GM23248 (cell line): ENCODE results near the gene ABI1. TPM values are rescaled to one million over a fixed set of nuclear protein-coding genes. Genes with fewer than 3 reads are reported as not detected.

ENCODE experiments used
- DNase-seq: peaks from one replicate; pipeline ENCODE4 v3.0.0-alpha.2; 2015
- H2AFZ ChIP-seq: fragments of 200-600 bp; sonication (generic); 2 replicates; pipeline ENCODE4 v1.6.1; 2016; ENCODE audit warnings: antibody characterized with exemption
- H3F3A ChIP-seq: fragments of 200-600 bp; sonication (generic); 2 replicates; pipeline ENCODE4 v1.6.1; 2016; ENCODE audit warnings: mild to moderate bottlenecking, antibody characterized with exemption, mixed run types; ENCODE audit not compliant: insufficient read depth
- H3K27ac ChIP-seq: fragments of 200-600 bp; sonication (generic); 2 replicates; pipeline ENCODE4 v1.5.1; 2016; ENCODE audit warnings: mild to moderate bottlenecking
- H3K27me3 ChIP-seq: fragments of 200-600 bp; sonication (generic); replicated peaks from 2 replicates; pipeline ENCODE4 v1.6.1; 2016; ENCODE audit warnings: mild to moderate bottlenecking; ENCODE audit not compliant: insufficient read depth
- H3K36me3 ChIP-seq: fragments of 200-600 bp; sonication (generic); 2 replicates; pipeline ENCODE4 v1.6.1; 2016; ENCODE audit warnings: low read depth, mild to moderate bottlenecking
- H3K4me1 ChIP-seq: fragments of 200-600 bp; sonication (generic); 2 replicates; pipeline ENCODE4 v1.6.1; 2016; ENCODE audit warnings: mild to moderate bottlenecking; ENCODE audit not compliant: insufficient read depth
- H3K4me2 ChIP-seq: fragments of 200-600 bp; sonication (generic); one replicate; pipeline ENCODE4 v1.6.1; 2016; ENCODE audit warnings: mild to moderate bottlenecking; ENCODE audit not compliant: unreplicated experiment
- H3K4me3 ChIP-seq: fragments of 200-600 bp; sonication (generic); 2 replicates; pipeline ENCODE4 v1.5.1; 2016; ENCODE audit warnings: mild to moderate bottlenecking
- H3K79me2 ChIP-seq: fragments of 200-600 bp; sonication (generic); 2 replicates; pipeline ENCODE4 v1.6.1; 2016; ENCODE audit warnings: mild to moderate bottlenecking; ENCODE audit not compliant: insufficient read depth
- H3K9ac ChIP-seq: fragments of 200-600 bp; sonication (generic); 2 replicates; pipeline ENCODE4 v1.6.1; 2016; ENCODE audit warnings: mild to moderate bottlenecking
- H3K9me2 ChIP-seq: fragments of 200-600 bp; sonication (generic); 2 replicates; pipeline ENCODE4 v1.6.1; 2016; ENCODE audit warnings: mixed run types, mild to moderate bottlenecking, moderate library complexity; ENCODE audit not compliant: insufficient read depth
- H3K9me3 ChIP-seq: fragments of 200-600 bp; sonication (generic); one replicate; pipeline ENCODE4 v1.6.1; 2017; ENCODE audit warnings: low read depth
- H4K20me1 ChIP-seq: fragments of 200-600 bp; sonication (generic); 2 replicates; pipeline ENCODE4 v1.6.0; 2016; ENCODE audit not compliant: insufficient read depth
- EZH2 ChIP-seq: fragments of 200-600 bp; sonication (generic); IDR thresholded peaks from 2 replicates; pipeline ENCODE4 v1.6.1; 2018; ENCODE audit warnings: antibody characterized with exemption, mild to moderate bottlenecking; ENCODE audit not compliant: insufficient read depth, poor library complexity, severe bottlenecking
- EZH2phosphoT487 ChIP-seq: fragments of 200-600 bp; sonication (generic); IDR thresholded peaks from 2 replicates; pipeline ENCODE4 v1.6.1; 2018; ENCODE audit warnings: antibody characterized with exemption, moderate library complexity, mild to moderate bottlenecking, low read depth; ENCODE audit not compliant: insufficient read depth
- WGBS, 2 experiments: methylation state at CpG; one replicate each; pipeline ENCODE4 v1.1.6; 2015 to 2017; ENCODE audit warnings: low lambda C conversion rate in 2 of 2, low coverage in 1 of 2; ENCODE audit errors: missing lambda C conversion rate in 2 of 2; 5-methylcytosine and 5-hydroxymethylcytosine counted together
- in situ Hi-C: fragments of 300-500 bp; cut with MboI; formaldehyde crosslinking; loops from 2 replicates; pipeline ENCODE4 v1.15.0; 2020
- polyA plus RNA-seq: library from polyadenylated mRNA; unstranded; fragments of >200 nt; fragmentation: Nextera tagmentation; extraction: Ambion mirVana; gene quantifications from 2 replicates; pipeline ENCODE4 v1.2.1, GENCODE V29; 2016
- total RNA-seq: library from RNA; depleted of rRNA; stranded (reverse); fragments of >200 nt; shearing (Covaris generic); gene quantifications from 2 replicates; pipeline ENCODE4 v1.2.3, GENCODE V29; 2014

ABI1 gene
- total and polyA plus RNA-seq, 2 experiments from 2014 or later, result 60.3 to 79.0 TPM

DNA sequence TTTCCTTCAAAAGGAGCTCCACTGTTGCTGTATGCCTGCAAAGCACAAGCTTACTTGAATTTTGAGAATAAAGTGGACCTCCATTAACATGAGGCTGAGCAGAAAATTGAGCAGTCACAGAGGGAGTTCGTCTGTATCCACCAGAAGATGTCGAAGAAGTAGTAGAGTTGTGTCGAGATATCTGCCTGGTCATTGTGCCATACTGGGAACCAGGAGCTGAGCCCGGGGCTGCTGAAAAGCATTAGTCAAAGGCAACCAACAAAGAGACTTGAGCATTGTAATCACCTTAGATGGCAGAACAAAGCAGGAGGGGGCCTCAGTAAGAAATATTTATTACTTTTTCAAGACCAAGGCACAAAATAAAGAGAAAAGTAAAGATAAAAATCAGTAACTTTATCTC, 101.8 kb downstream of the ABI1 start:
- no peak for DNase-seq
- no peaks in the 10 kb centered on the region for H3F3A ChIP-seq
- H3K9me3 ChIP-seq, result no peaks in the 10 kb centered on the region
- in situ Hi-C loops, result no loop called here
- H3K9me2 ChIP-seq, result no peaks in the 10 kb centered on the region
- H3K4me1 ChIP-seq, result no peaks in the 10 kb centered on the region
- H3K4me3 ChIP-seq, result no peak overlapping the region
- H3K27ac ChIP-seq, result no peak overlapping the region
- no peak overlapping the region for H3K9ac ChIP-seq
- no peak overlapping the region for H2AFZ ChIP-seq
- no peaks in the 10 kb centered on the region for H4K20me1 ChIP-seq
- H3K79me2 ChIP-seq, result peaks cover 53% of the 10 kb centered on the region
- 95 to 99% methylated on average over 4 of the region's 4 CpGs for WGBS, 2 experiments
- peaks cover 38% of the 10 kb centered on the region for H3K36me3 ChIP-seq
- H3K27me3 ChIP-seq, result no peaks in the 10 kb centered on the region
- H3K4me2 ChIP-seq, result no peak overlapping the region
- TF ChIP-seq EZH2phosphoT487, result no peak
- no peak for TF ChIP-seq EZH2

DNA sequence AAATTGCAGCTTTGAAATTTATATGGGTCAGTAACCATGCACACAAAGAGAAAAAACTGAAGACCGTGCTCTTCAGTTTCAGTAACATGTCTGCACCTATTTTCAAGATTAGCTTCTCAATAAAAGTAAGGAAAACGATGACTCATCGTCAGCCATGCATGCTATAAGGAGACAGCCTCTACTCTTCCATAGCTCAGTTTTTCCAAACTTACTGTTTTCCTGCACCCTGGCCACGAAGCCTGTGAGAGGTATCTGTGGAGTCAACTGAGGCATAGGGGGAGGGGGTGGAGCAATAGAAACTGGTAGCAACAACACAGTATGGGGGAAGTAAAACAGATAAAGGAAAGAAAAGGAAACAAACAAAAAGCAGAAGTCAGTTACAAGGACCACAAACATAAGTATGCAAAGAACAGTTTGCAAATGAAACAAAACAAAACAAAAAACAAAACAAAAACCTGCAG, 105.3 kb downstream of the ABI1 start:
- DNase-seq, result peak; percentile 54
- Histone ChIP-seq H3K4me3 (no peak overlapping the region), H3K9me3 (no peaks in the 10 kb centered on the region), H3F3A (0 out of 2 replicates have a peak, but pooled peaks cover 8% of the 10 kb centered on the region), H3K79me2 (peaks cover 29% of the 10 kb centered on the region), H3K4me2 (no peak overlapping the region), H3K9ac (no peak overlapping the region), H2AFZ (no peak overlapping the region), H3K27me3 (no peaks in the 10 kb centered on the region), H3K9me2 (no peaks in the 10 kb centered on the region), H3K27ac (no peak overlapping the region), H4K20me1 (no peaks in the 10 kb centered on the region), H3K36me3 (peaks cover 31% of the 10 kb centered on the region), H3K4me1 (no peaks in the 10 kb centered on the region)
- no peak for TF ChIP-seq EZH2phosphoT487
- no peak for TF ChIP-seq EZH2
- WGBS, 2 experiments, result 93 to 95% methylated on average over 4 of the region's 4 CpGs
- in situ Hi-C loops, result no loop called here

DNA sequence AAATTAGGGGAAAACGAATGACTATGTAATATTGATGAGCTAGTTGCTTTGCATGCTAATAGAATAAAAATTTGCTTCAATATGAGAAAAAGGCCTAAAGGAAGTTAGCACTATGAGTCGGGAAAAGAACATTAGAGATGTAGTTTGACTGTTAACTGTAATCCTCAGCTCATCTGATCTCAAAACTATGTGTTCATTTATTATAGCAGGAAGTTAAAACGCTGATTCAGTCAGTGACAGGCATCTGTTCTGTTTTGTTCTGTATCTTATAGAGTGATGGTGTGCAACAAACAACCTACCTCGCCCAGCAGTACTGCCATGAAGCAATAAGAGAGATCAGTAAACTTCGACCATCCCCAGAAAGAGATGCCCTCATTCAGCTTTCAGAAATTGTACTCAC, 114.7 kb downstream of the ABI1 start:
- Histone ChIP-seq H3K4me1 (peaks cover 23% of the 10 kb centered on the region), H3K27ac (peak overlapping the region; percentile 16; the same call in 1 of the 2 replicates), H3K9me2 (no peaks in the 10 kb centered on the region), H3K9ac (no peak overlapping the region), H3F3A (peaks cover 51% of the 10 kb centered on the region), H3K4me2 (no peak overlapping the region), H3K79me2 (0 out of 2 replicates have a peak, but pooled peaks cover 8% of the 10 kb centered on the region), H3K36me3 (peaks cover 39% of the 10 kb centered on the region), H2AFZ (no peak overlapping the region), H3K9me3 (no peaks in the 10 kb centered on the region), H3K27me3 (no peaks in the 10 kb centered on the region), H4K20me1 (no peaks in the 10 kb centered on the region), H3K4me3 (no peak overlapping the region)
- TF ChIP-seq EZH2, result no peak
- no peak for TF ChIP-seq EZH2phosphoT487
- in situ Hi-C loops, result loop anchor here (10.0 kb wide), 1 partner anchor 109 kb away; no protein-coding TSS in a partner anchor
- 78 to 80% methylated on average over 5 of the region's 5 CpGs for WGBS, 2 experiments
- peak; percentile 7 for DNase-seq

DNA sequence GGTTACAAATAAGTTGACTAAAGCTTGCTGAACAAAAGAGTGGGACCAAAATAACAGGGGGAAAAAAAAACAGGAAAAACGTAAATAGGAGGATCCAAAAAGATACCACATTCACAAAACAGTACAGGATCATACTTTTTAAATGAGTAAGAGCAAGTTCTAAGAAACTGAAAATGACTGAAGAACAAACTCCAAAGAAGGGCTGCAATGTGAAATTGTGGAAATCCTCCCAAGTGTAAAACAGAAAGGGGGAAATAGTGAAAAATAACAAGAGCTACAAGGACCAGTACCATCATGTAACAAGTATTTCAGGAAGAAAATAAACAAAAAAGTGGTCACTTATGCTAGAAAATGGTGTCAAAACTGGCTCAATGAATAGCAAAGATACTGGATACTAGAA, 116.9 kb downstream of the ABI1 start:
- in situ Hi-C loops, result loop anchor here (10.0 kb wide), 1 partner anchor 111 kb away; no protein-coding TSS in a partner anchor
- no peak overlapping the region for H3K4me3 ChIP-seq
- H3K27me3 ChIP-seq, result no peaks in the 10 kb centered on the region
- no peaks in the 10 kb centered on the region for H4K20me1 ChIP-seq
- H3K9ac ChIP-seq, result peak overlapping the region; percentile 45
- H3K4me1 ChIP-seq, result peaks cover 23% of the 10 kb centered on the region
- H2AFZ ChIP-seq, result no peak overlapping the region
- H3K4me2 ChIP-seq, result no peak overlapping the region
- peaks cover 32% of the 10 kb centered on the region for H3K36me3 ChIP-seq
- peak; percentile 6 for DNase-seq
- WGBS, 2 experiments, result 61 to 64% methylated on average over 1 of the region's 1 CpG
- H3K9me3 ChIP-seq, result no peaks in the 10 kb centered on the region
- H3K79me2 ChIP-seq, result 0 out of 2 replicates have a peak, but pooled peaks cover 9% of the 10 kb centered on the region
- H3K27ac ChIP-seq, result peak overlapping the region; percentile 77
- H3F3A ChIP-seq, result peaks cover 55% of the 10 kb centered on the region
- no peaks in the 10 kb centered on the region for H3K9me2 ChIP-seq
- TF ChIP-seq EZH2 (no peak), EZH2phosphoT487 (no peak)
